Ectodermal cell (in vitro differentiated cells): ENCODE results near the gene BACH2.
"Not testable (repeated sequence)": the region's sequence is repeated elsewhere in the genome, so short reads cannot be mapped to it uniquely, and the experiment has no call there.

Experiments used
- H3K27ac ChIP-seq: 2 replicates; pipeline ENCODE4 v1.7.0; 2013; ENCODE audit warnings: mild to moderate bottlenecking, low read depth, low read length; ENCODE audit not compliant: insufficient read depth, poor library complexity, severe bottlenecking
- H3K27me3 ChIP-seq: 2 replicates; pipeline ENCODE4 v1.7.0; 2013; ENCODE audit warnings: mild to moderate bottlenecking, low read length; ENCODE audit not compliant: insufficient read depth, control insufficient read depth, poor library complexity, severe bottlenecking
- H3K36me3 ChIP-seq: one replicate; pipeline ENCODE4 v1.7.0; 2013; ENCODE audit warnings: low read length; ENCODE audit not compliant: control insufficient read depth, insufficient read depth
- H3K4me1 ChIP-seq: one replicate; pipeline ENCODE4 v1.7.0; 2013; ENCODE audit warnings: low read length; ENCODE audit not compliant: control insufficient read depth, insufficient read depth
- H3K4me3 ChIP-seq: 2 replicates; pipeline ENCODE4 v1.7.0; 2013; ENCODE audit warnings: low read depth, low read length, control low read depth; ENCODE audit not compliant: insufficient read depth
- H3K9me3 ChIP-seq: 2 replicates; pipeline ENCODE4 v1.7.0; 2013; ENCODE audit warnings: mild to moderate bottlenecking, low read length, moderate library complexity; ENCODE audit not compliant: control insufficient read depth
- WGBS, 2 experiments: methylation state at CpG; one replicate each; pipeline ENCODE4 v1.1.7; 2013; ENCODE audit warnings: missing lambda C conversion rate in 2 of 2; 5-methylcytosine and 5-hydroxymethylcytosine counted together

BACH2 gene

DNA sequence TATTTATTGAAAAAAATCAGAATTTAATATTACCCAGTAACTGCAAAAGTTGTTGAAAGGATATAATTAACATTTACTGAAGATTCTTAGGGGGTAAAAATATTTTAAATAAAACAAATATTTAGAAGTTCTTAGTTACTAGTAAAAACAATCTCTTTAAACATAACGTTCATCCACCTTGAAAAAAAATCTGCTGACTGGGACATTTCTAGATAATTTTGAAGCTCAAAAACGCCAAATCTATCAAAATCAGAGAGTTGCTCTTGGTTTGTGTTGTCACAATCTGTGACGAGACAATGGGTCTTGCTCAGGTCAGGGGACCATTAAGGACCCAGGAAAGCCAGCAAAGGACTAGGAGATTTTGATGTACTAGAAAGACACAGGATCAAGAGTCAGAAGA, 177.0 kb downstream of the BACH2 start:
- WGBS, 2 experiments, result 95 to 97% methylated on average over 3 of the region's 3 CpGs
- H3K27me3 ChIP-seq, result no peaks in the 10 kb centered on the region
- no peaks in the 10 kb centered on the region for H3K4me1 ChIP-seq
- no peaks in the 10 kb centered on the region for H3K9me3 ChIP-seq
- no peak overlapping the region for H3K4me3 ChIP-seq
- no peaks in the 10 kb centered on the region for H3K36me3 ChIP-seq
- no peak overlapping the region for H3K27ac ChIP-seq

- H3K4me1 ChIP-seq, result no peaks in the 10 kb centered on the region
- H3K4me3 ChIP-seq, result no peak overlapping the region
- H3K36me3 ChIP-seq, result peaks cover under 1% of the 10 kb centered on the region
- H3K27me3 ChIP-seq, result no peaks in the 10 kb centered on the region
- 97% methylated on average over 2 of the region's 2 CpGs for WGBS, 2 experiments
- no peaks in the 10 kb centered on the region for H3K9me3 ChIP-seq
- H3K27ac ChIP-seq, result no peak overlapping the region
These were observed 178.1 kb downstream of the BACH2 start for GRCh38 chr6:90118581-90118980.

GRCh38 chr6:90118069-90118468, 178.6 kb downstream of the BACH2 start:
- Histone ChIP-seq H3K27ac (no peak overlapping the region), H3K27me3 (no peaks in the 10 kb centered on the region), H3K4me1 (no peaks in the 10 kb centered on the region), H3K36me3 (peaks cover 3% of the 10 kb centered on the region), H3K9me3 (no peaks in the 10 kb centered on the region), H3K4me3 (no peak overlapping the region)
- 67 to 100% methylated on average over 1 of the region's 1 CpG for WGBS, 2 experiments

GRCh38 chr6:90116126-90116525, 180.5 kb downstream of the BACH2 start:
- 83 to 86% methylated on average over 2 of the region's 3 CpGs for WGBS, 2 experiments
- H3K27ac ChIP-seq, H3K27me3 ChIP-seq, H3K4me1 ChIP-seq, H3K4me3 ChIP-seq, H3K36me3 ChIP-seq, H3K9me3 ChIP-seq: not testable (repeated sequence)

DNA sequence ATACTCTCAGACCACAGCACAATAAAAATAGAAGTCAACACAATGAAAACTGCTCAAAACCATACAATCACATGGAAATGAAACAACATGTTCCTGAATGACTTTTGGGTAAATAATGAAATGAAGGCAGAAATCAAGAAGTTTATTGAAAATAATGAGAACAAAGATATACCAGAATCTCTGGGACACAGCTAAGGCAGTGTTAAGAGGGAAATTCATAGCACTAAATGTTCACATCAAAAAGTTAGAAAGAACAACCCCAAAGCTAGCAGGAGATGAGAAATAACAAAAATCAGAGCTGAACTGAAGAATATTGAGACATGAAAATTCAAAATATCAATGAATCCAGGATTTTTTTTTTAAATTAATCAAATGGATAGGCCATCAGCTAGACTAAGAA, 183.3 kb downstream of the BACH2 start:
- Histone ChIP-seq H3K27me3 (no peaks in the 10 kb centered on the region), H3K27ac (no peak overlapping the region), H3K36me3 (peaks cover 3% of the 10 kb centered on the region), H3K4me3 (no peak overlapping the region), H3K4me1 (no peaks in the 10 kb centered on the region), H3K9me3 (no peaks in the 10 kb centered on the region)

- Histone ChIP-seq H3K36me3 (peaks cover 3% of the 10 kb centered on the region), H3K9me3 (no peaks in the 10 kb centered on the region), H3K4me1 (no peaks in the 10 kb centered on the region), H3K4me3 (no peak overlapping the region), H3K27me3 (no peaks in the 10 kb centered on the region), H3K27ac (no peak overlapping the region)
- whole genome bisulfite sequencing, 2 experiments, result 91 to 94% methylated on average over 1 to 2 of the region's 2 CpGs
These were observed 185.3 kb downstream of the BACH2 start for GRCh38 chr6:90111387-90111786.

DNA sequence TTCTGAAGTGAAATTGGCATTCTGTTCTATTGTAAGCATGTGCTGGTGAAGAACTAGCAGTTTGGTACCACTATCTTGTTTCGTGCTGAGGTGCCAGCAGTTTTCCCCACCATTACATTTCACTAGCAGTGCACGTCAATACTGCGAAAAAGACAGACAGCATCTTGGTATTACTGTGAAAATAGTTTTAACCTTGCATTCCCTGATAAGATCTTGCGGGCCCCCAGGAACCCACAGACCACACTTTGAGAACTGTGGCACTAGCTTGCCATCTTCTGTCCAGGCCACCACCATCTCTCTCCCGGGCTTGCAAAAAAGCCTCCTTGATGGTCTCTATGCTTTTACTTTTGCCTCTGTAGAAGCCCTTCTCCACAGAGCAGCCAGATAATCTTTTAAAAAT, 185.7 kb downstream of the BACH2 start:
- H3K4me3 ChIP-seq, result no peak overlapping the region
- no peaks in the 10 kb centered on the region for H3K9me3 ChIP-seq
- H3K27ac ChIP-seq, result no peak overlapping the region
- WGBS, 2 experiments, result 93 to 95% methylated on average over 5 of the region's 5 CpGs
- no peaks in the 10 kb centered on the region for H3K27me3 ChIP-seq
- H3K36me3 ChIP-seq, result peaks cover 3% of the 10 kb centered on the region
- no peaks in the 10 kb centered on the region for H3K4me1 ChIP-seq

- no peaks in the 10 kb centered on the region for H3K9me3 ChIP-seq
- 83 to 85% methylated on average over 4 of the region's 4 CpGs for WGBS, 2 experiments
- H3K4me1 ChIP-seq, result no peaks in the 10 kb centered on the region
- H3K4me3 ChIP-seq, result no peak overlapping the region
- no peaks in the 10 kb centered on the region for H3K27me3 ChIP-seq
- H3K27ac ChIP-seq, result no peak overlapping the region
- peaks cover 3% of the 10 kb centered on the region for H3K36me3 ChIP-seq
These were observed 187.5 kb downstream of the BACH2 start for GRCh38 chr6:90109141-90109540.

DNA sequence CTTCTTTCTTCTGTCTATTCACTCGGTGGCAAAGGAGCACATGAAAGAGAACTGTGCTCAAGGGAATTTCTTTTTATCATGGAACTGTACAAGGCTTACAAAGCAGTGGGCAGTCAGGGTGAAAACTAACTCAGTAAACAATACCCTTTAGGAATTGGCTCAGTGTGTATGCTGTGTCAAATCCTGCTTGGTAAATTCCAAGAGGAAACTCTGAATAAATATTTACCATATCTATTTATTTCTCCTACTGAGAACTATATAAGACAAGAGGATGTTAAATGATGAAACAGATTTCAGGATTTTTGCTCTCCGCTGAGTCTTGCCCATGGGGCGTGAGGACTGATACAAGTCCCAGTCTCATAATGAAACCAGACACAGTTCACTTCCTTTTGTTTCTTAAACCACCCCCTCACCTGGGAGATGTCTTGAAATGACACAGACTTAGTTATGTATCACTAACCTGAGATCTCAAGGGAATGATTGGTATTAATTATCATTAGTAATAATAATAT, 188.8 kb downstream of the BACH2 start:
- no peak overlapping the region for H3K27ac ChIP-seq
- H3K36me3 ChIP-seq, result no peaks in the 10 kb centered on the region
- H3K4me1 ChIP-seq, result no peaks in the 10 kb centered on the region
- WGBS, 2 experiments, result 78 to 80% methylated on average over 3 of the region's 3 CpGs
- H3K4me3 ChIP-seq, result no peak overlapping the region
- H3K9me3 ChIP-seq, result no peaks in the 10 kb centered on the region
- no peaks in the 10 kb centered on the region for H3K27me3 ChIP-seq

DNA sequence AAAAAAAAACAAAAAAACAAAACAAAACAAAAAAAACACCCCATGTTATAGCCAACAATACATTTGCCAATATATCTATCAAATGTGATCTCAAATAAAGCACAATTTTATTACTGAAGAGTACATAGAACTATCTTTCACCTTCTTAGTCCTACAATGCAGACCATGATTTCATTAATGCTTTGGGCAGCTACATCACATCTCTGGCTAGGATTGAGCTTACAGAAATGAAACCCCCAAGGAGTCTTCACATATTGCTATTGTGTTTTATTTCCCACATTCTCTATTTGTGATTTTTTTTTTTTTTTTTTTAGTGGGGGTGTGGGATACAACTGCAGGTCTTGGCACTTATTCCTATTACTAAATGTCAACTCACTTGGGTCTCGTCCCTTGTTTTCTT, 189.3 kb downstream of the BACH2 start:
- no peak overlapping the region for H3K27ac ChIP-seq
- WGBS, 2 experiments, result 67% methylated on average over 1 of the region's 1 CpG; no CpG with 5 or more reads in 1 of the 2 experiments
- H3K36me3 ChIP-seq, result no peaks in the 10 kb centered on the region
- H3K4me3 ChIP-seq, result no peak overlapping the region
- no peaks in the 10 kb centered on the region for H3K9me3 ChIP-seq
- H3K27me3 ChIP-seq, result no peaks in the 10 kb centered on the region
- no peaks in the 10 kb centered on the region for H3K4me1 ChIP-seq

DNA sequence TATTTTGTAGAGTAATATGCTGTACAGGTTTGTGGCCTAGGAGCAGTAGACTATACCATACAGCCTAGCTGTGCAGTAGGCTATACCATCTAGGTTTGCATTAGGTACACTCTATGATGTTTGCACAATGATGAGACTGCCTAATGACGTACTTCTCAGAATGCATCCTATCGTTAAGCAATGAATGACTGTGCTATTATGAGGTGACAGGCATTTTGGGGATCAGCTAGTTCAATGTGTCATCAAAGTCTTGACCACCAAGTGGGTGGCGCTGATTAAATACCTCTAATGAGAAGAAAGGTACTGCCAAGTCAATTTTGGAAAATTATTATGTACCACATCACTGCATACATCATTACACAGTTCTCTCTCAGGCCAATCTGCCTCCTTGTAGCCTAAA, 190.2 kb downstream of the BACH2 start:
- H3K36me3 ChIP-seq, result no peaks in the 10 kb centered on the region
- WGBS, 2 experiments, result 94 to 97% methylated on average over 3 of the region's 3 CpGs
- H3K27ac ChIP-seq, result no peak overlapping the region
- no peak overlapping the region for H3K4me3 ChIP-seq
- no peaks in the 10 kb centered on the region for H3K9me3 ChIP-seq
- no peaks in the 10 kb centered on the region for H3K27me3 ChIP-seq
- no peaks in the 10 kb centered on the region for H3K4me1 ChIP-seq
